GM12801 (cell line): ENCODE measurements around the gene NAGK.

Experiments used
- CTCF ChIP-seq: IDR thresholded peaks from one replicate; pipeline ENCODE4 v1.5.1; 2011; ENCODE audit warnings: control low read depth; ENCODE audit not compliant: insufficient read length; ENCODE audit errors: extremely low read depth

NAGK gene

GRCh38 chr2:71100195-71100964 lies 31.9 kb downstream of the NAGK start:
- no peak for TF ChIP-seq CTCF

GRCh38 chr2:71101656-71102055 lies 33.2 kb downstream of the NAGK start:
- no peak for TF ChIP-seq CTCF

- TF ChIP-seq CTCF = no peak
Measured at GRCh38 chr2:71102981-71103681, 34.7 kb downstream of the NAGK start.

- no peak for TF ChIP-seq CTCF
Measured at GRCh38 chr2:71103809-71104208, 35.4 kb downstream of the NAGK start.

- TF ChIP-seq CTCF = no peak
Measured at GRCh38 chr2:71108091-71108490, 39.6 kb downstream of the NAGK start.

GRCh38 chr2:71113843-71114242 lies 45.4 kb downstream of the NAGK start:
- no peak for TF ChIP-seq CTCF

GRCh38 chr2:71117063-71117462 lies 48.6 kb downstream of the NAGK start:
- TF ChIP-seq CTCF = no peak
